Peyer's patch (tissue), 4 donors: ENCODE measurements around the gene BDP1.
"Not testable (repeated sequence)": the region's sequence is repeated elsewhere in the genome, so short reads cannot be mapped to it uniquely, and the experiment has no call there.

Experiments used
- POLR2A ChIP-seq, 2 donors: fragments of 450-650 bp; IDR thresholded peaks; one replicate each; pipeline ENCODE4 v1.5.1; 2017; ENCODE audit warnings: antibody characterized with exemption in 2 of 2, mild to moderate bottlenecking in 2 of 2, moderate library complexity in 2 of 2
- TF ChIP-seq, protein P1 (sequence below), 6 experiments: fragments of 450-650 bp in 4 of 6; fragments of 200-600 bp in 2 of 6; sonication (generic) in 1 of 6; IDR thresholded peaks; one replicate each; pipeline ENCODE4 v1.5.1; 2017 to 2019; ENCODE audit warnings: antibody characterized with exemption in 6 of 6, mild to moderate bottlenecking in 3 of 6, moderate library complexity in 1 of 6

DNA sequence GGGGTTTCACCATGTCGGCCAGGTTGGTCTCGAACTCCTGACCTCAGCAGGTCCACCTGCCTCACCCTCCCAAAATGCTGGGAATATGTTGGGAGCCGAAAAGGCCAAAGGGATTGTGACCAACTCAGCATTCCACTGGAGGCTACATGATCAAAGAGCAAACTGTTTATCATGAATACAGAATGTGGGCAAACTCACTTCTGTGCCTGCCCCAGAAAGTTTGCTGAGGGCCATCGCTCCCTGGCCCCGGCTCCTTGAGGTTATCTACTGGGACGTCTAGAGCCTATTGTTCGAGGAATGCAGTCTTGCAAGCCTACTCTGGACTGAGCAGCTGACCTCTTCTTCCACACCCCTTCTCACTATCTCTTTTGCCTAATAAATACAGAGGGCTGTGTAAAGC, 116.4 kb downstream of the BDP1 start:
- TF ChIP-seq, protein P1, sequence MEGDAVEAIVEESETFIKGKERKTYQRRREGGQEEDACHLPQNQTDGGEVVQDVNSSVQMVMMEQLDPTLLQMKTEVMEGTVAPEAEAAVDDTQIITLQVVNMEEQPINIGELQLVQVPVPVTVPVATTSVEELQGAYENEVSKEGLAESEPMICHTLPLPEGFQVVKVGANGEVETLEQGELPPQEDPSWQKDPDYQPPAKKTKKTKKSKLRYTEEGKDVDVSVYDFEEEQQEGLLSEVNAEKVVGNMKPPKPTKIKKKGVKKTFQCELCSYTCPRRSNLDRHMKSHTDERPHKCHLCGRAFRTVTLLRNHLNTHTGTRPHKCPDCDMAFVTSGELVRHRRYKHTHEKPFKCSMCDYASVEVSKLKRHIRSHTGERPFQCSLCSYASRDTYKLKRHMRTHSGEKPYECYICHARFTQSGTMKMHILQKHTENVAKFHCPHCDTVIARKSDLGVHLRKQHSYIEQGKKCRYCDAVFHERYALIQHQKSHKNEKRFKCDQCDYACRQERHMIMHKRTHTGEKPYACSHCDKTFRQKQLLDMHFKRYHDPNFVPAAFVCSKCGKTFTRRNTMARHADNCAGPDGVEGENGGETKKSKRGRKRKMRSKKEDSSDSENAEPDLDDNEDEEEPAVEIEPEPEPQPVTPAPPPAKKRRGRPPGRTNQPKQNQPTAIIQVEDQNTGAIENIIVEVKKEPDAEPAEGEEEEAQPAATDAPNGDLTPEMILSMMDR (IDR thresholded peaks at IDR 0.05): not testable (repeated sequence)
- not testable (repeated sequence) for TF ChIP-seq POLR2A (IDR thresholded peaks at IDR 0.05)
